Measurements from ENCODE around the gene FUZ. TPM values are rescaled to one million over a fixed set of nuclear protein-coding genes. Genes with fewer than 3 reads are reported as not detected.

Gene FUZ
- total RNA-seq, 1 donor from 2014 or later = 10.8 TPM

DNA sequence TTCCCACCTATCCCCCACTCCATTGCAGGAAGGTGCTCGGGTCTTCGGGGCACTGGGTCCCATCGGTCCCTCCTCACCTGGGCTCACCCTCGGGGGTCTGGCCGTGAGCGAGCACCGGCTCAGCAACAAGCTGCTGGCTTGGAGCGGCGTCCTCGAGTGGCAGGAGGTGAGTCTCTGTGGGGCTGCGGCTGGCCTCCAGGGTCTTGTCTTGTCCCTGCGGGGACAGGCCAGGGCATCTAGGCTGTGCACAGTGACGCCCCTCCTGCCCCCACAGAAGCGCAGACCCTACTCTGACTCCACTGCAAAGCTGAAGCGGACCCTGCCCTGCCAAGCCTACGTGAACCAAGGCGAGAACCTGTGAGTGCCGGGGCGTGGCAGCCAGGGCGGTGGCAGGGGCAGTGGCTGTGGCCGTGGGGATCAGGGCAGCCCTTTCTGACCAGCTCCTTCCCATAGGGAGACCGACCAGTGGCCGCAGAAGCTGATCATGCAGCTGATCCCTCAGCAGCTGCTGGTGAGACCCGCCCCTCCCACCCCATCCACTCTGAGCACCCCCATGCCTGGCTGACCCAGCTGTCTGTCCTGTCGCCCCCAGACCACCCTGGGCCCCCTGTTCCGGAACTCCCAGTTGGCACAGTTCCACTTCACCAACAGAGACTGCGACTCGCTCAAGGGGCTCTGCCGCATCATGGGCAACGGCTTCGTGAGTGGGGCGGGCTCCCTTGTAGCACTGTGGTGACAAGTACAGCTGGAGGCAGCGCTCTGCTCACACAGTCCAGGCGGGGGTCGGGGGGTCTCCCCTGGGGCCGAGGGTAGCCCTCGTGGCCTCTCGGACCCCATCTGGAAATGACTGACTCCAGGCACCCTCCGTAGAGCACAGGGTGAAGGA is 41.5 kb upstream of the FUZ start:
- TF ChIP-seq, protein P1, sequence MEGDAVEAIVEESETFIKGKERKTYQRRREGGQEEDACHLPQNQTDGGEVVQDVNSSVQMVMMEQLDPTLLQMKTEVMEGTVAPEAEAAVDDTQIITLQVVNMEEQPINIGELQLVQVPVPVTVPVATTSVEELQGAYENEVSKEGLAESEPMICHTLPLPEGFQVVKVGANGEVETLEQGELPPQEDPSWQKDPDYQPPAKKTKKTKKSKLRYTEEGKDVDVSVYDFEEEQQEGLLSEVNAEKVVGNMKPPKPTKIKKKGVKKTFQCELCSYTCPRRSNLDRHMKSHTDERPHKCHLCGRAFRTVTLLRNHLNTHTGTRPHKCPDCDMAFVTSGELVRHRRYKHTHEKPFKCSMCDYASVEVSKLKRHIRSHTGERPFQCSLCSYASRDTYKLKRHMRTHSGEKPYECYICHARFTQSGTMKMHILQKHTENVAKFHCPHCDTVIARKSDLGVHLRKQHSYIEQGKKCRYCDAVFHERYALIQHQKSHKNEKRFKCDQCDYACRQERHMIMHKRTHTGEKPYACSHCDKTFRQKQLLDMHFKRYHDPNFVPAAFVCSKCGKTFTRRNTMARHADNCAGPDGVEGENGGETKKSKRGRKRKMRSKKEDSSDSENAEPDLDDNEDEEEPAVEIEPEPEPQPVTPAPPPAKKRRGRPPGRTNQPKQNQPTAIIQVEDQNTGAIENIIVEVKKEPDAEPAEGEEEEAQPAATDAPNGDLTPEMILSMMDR (IDR thresholded peaks at IDR 0.05) = no peak
- no peak for DNase-seq (ENCODE audit: low spot score)
- Mint-ChIP-seq H3K4me1 (ENCODE audit: low read depth) (peaks cover 33% of the 10 kb centered on the region), H3K9me3 (ENCODE audit: low read depth) (no peaks in the 10 kb centered on the region), H3K27ac (ENCODE audit: unreplicated experiment) (no peak overlapping the region), H3K36me3 (ENCODE audit: low read depth) (peaks cover 6% of the 10 kb centered on the region), H3K4me3 (ENCODE audit: unreplicated experiment) (no peak overlapping the region), H3K27me3 (ENCODE audit: low read depth) (no peaks in the 10 kb centered on the region)

DNA sequence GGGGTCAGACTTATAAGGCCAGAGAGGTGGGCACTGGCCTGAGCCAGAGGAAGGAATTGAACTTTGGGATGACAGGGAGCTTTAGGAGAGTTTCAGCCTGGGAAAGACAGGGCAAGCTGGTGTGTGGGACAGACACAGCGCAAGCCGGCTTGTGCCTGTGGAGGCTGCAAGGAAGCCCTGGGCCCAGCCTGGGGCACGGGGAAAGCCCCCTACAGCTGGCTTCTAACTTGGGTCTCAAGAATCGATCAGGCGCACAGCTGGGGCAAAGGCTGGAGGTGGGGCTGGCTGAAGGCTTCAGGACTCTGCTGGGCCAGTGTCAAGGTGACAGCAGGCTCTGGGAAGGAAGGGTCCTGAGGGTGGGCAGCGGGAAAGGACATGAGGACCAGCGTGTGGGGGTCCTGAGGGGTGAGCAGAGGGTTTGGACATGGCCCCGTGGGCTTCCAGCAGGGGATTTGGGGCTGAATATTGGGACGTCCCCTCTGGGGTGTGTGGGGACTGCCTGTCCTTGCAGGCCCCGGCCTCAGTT is 40.8 kb upstream of the FUZ start:
- Mint-ChIP-seq H3K36me3 (ENCODE audit: low read depth) (peaks cover 9% of the 10 kb centered on the region), H3K27ac (ENCODE audit: unreplicated experiment) (peak overlapping the region; percentile 63), H3K4me1 (ENCODE audit: low read depth) (peaks cover 35% of the 10 kb centered on the region), H3K4me3 (ENCODE audit: unreplicated experiment) (peak overlapping the region; percentile 22), H3K27me3 (ENCODE audit: low read depth) (no peaks in the 10 kb centered on the region), H3K9me3 (ENCODE audit: low read depth) (peaks cover 4% of the 10 kb centered on the region)
- TF ChIP-seq, protein P1 (IDR thresholded peaks at IDR 0.05) = no peak
- no peak for DNase-seq (ENCODE audit: low spot score)

DNA sequence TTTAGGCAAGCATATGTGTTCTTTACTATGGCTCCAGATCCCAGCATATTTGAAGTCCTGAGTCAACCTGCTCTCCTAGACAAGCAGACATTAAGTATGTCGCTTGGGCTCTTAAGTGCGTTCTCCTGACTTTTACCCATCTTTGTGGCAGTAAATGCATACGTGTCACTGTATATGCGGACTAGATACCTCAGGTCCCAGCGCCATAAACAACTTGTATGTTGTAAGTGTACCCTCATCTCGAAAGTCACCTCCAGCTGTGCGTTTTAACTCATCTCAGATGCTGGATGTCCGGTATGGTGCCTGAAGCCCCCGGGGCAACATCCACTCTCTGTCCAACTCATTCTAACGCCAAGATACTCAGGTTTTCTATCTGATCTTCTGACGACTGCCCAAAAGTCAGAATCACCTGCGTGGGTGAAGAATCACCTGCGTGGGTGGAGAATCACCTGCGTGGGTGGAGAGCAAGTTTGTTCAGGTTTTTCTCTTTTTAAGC is 39.6 kb upstream of the FUZ start:
- peak overlapping the region; percentile 70 for H3K27ac Mint-ChIP-seq (ENCODE audit: unreplicated experiment)
- peak overlapping the region; percentile 77 for H3K4me3 Mint-ChIP-seq (ENCODE audit: unreplicated experiment)
- no peak for DNase-seq (ENCODE audit: low spot score)
- H3K27me3 Mint-ChIP-seq (ENCODE audit: low read depth) = no peaks in the 10 kb centered on the region
- TF ChIP-seq, protein P1 (IDR thresholded peaks at IDR 0.05) = no peak
- peaks cover 9% of the 10 kb centered on the region for H3K9me3 Mint-ChIP-seq (ENCODE audit: low read depth)
- peaks cover 43% of the 10 kb centered on the region for H3K4me1 Mint-ChIP-seq (ENCODE audit: low read depth)
- peaks cover 9% of the 10 kb centered on the region for H3K36me3 Mint-ChIP-seq (ENCODE audit: low read depth)

- peak; percentile 77 for DNase-seq (ENCODE audit: low spot score)
- no peaks in the 10 kb centered on the region for H3K27me3 Mint-ChIP-seq (ENCODE audit: low read depth)
- peak overlapping the region; percentile 77 for H3K4me3 Mint-ChIP-seq (ENCODE audit: unreplicated experiment)
- TF ChIP-seq, protein P1 (IDR thresholded peaks at IDR 0.05) = no peak
- H3K9me3 Mint-ChIP-seq (ENCODE audit: low read depth) = peaks cover 9% of the 10 kb centered on the region
- H3K27ac Mint-ChIP-seq (ENCODE audit: unreplicated experiment) = peak overlapping the region; percentile 70
- H3K36me3 Mint-ChIP-seq (ENCODE audit: low read depth) = peaks cover 9% of the 10 kb centered on the region
- H3K4me1 Mint-ChIP-seq (ENCODE audit: low read depth) = peaks cover 43% of the 10 kb centered on the region
Measured at GRCh38 chr19:49851456-49852259, 38.6 kb upstream of the FUZ start.
